ENCODE results near the gene PMEPA1. TPM values are rescaled to one million over a fixed set of nuclear protein-coding genes. Genes with fewer than 3 reads are reported as not detected.

PMEPA1 gene
- total RNA-seq: 1 to 10 TPM in 1 of 2 experiments, under 1 TPM in 1; 0.91 to 1.1 TPM

GRCh38 chr20:57709823-57710799 is at the start of gene PMEPA1:
TSS of gene PMEPA1 (minus strand) at chr20:57710015. CDS start at chr20:57709582, 433 bp downstream.

GRCh38 chr20:57620274-57620990 is 89.4 kb downstream of the PMEPA1 start, which contains the start of gene ZBP1:
TSS of gene ZBP1 (minus strand) at chr20:57620426. CDS start at chr20:57620295, 131 bp downstream.

Other genes with a start within 250 kb of the PMEPA1 start
- gene CTCFL, start 184.9 kb downstream of the PMEPA1 start, total RNA-seq: not detected
- not detected for gene PCK1, start 148.9 kb downstream of the PMEPA1 start, total RNA-seq
- 10 to 100 TPM; 10.9 to 11.7 TPM for gene ZBP1, start 89.6 kb downstream of the PMEPA1 start, total RNA-seq

Data from activated naive CD4-positive, alpha-beta T cell treated with anti-CD3 and anti-CD28 coated beads, Interleukin-2, amount 10 ng/mL, durations not matched to agents 5 hours and 36 hours (primary cell).